Frontal cortex (tissue), 4 donors: ENCODE data around the gene PTPMT1. TPM values are rescaled to one million over a fixed set of nuclear protein-coding genes. Genes with fewer than 3 reads are reported as not detected.

Source experiments
- DNase-seq, 2 donors: peaks; one replicate each; pipeline ENCODE4 v3.0.0; 2012; ENCODE audit warnings: low spot score in 2 of 2
- FAIRE-seq: peaks from 2 replicates; lab custom pipeline; 2012; peaks lifted over from hg19 to GRCh38; lab: Jason Lieb, UNC
- total RNA-seq: library from RNA; depleted of rRNA; stranded (reverse); fragments of >200 nt; gene quantifications from one replicate; pipeline ENCODE4 v1.2.3, GENCODE V29; 2014
- donor health status: control.
- donor health status: control.
- donor health status: control.

The PTPMT1 gene
- total RNA-seq, 1 donor from 2014 or later: 22.0 TPM

- DNase-seq: no peak
- no peak for FAIRE-seq
Measured at GRCh38 chr11:47573321-47573720, 7.9 kb downstream of the PTPMT1 start.

- no peak for FAIRE-seq
- no peak for DNase-seq
Measured at GRCh38 chr11:47577460-47578041, 12.2 kb downstream of the PTPMT1 start.

GRCh38 chr11:47578524-47579494, 13.4 kb downstream of the PTPMT1 start, which contains the start of the genes KBTBD4 and NDUFS3:
KBTBD4 (minus strand) TSS chr11:47578970; CDS start chr11:47578951, 19 bp downstream.
NDUFS3 (plus strand) TSS chr11:47579074; CDS start chr11:47579092, 18 bp downstream.
- no peak for FAIRE-seq

GRCh38 chr11:47583844-47584243, 18.4 kb downstream of the PTPMT1 start:
- no peak for DNase-seq
- no peak for FAIRE-seq

More at GRCh38 chr11:47578524-47579494, 13.4 kb downstream of the PTPMT1 start, which contains the start of the genes KBTBD4 and NDUFS3:
- DNase-seq: peak; percentile 87 to 90

GRCh38 chr11:47586098-47586855, 20.9 kb downstream of the PTPMT1 start, which contains the start of gene FAM180B:
FAM180B (plus strand) TSS chr11:47586678; CDS start chr11:47586769, 91 bp downstream.
- no peak for DNase-seq
- no peak for FAIRE-seq

GRCh38 chr11:47587039-47587716, 21.8 kb downstream of the PTPMT1 start:
- FAIRE-seq (no peak), DNase-seq (no peak)

GRCh38 chr11:47587723-47588326, 22.4 kb downstream of the PTPMT1 start:
- peak in 1 of 2 donors; percentile 63 for DNase-seq
- FAIRE-seq: no peak

GRCh38 chr11:47589118-47589517, 23.7 kb downstream of the PTPMT1 start:
- FAIRE-seq: no peak
- no peak for DNase-seq

- DNase-seq (no peak), FAIRE-seq (no peak)
Measured at GRCh38 chr11:47589584-47589976, 24.2 kb downstream of the PTPMT1 start.

- no peak for FAIRE-seq
- DNase-seq: no peak
Measured at GRCh38 chr11:47589977-47590861, 24.8 kb downstream of the PTPMT1 start.

- no peak for FAIRE-seq
- no peak for DNase-seq
Measured at GRCh38 chr11:47591764-47592163, 26.4 kb downstream of the PTPMT1 start.

GRCh38 chr11:47592251-47592650, 26.9 kb downstream of the PTPMT1 start:
- FAIRE-seq: no peak

GRCh38 chr11:47592970-47593369, 27.6 kb downstream of the PTPMT1 start:
- no peak for FAIRE-seq
- no peak for DNase-seq

More at GRCh38 chr11:47592251-47592650, 26.9 kb downstream of the PTPMT1 start:
- no peak for DNase-seq

GRCh38 chr11:47593492-47593933, 28.1 kb downstream of the PTPMT1 start:
- no peak for FAIRE-seq
- no peak for DNase-seq

GRCh38 chr11:47593934-47594855, 28.8 kb downstream of the PTPMT1 start, which contains the start of gene C1QTNF4:
C1QTNF4 (minus strand) TSS chr11:47594411; CDS start chr11:47590810, 3,601 bp downstream.
- no peak for FAIRE-seq
- DNase-seq: no peak

GRCh38 chr11:47595029-47595428, 29.6 kb downstream of the PTPMT1 start:
- DNase-seq: no peak
- FAIRE-seq: no peak

- no peak for DNase-seq
- FAIRE-seq: no peak
Measured at GRCh38 chr11:47595967-47596366, 30.6 kb downstream of the PTPMT1 start.
